H1 (cell line): ENCODE measurements around the gene KCNE3. TPM values are rescaled to one million over a fixed set of nuclear protein-coding genes. Genes with fewer than 3 reads are reported as not detected.

Experiments
- CTCF ChIA-PET: fragments of 300-600 bp; sonication (Branson Sonifier 250); formaldehyde crosslinking; loops from one replicate; lab custom pipeline; 2021; ENCODE audit not compliant: partially characterized antibody; lab: Charles Lee
- POLR2A ChIA-PET: fragments of 300-600 bp; sonication (Branson Sonifier 250); formaldehyde crosslinking; loops from one replicate; lab custom pipeline; 2021; ENCODE audit warnings: inconsistent platforms; ENCODE audit not compliant: partially characterized antibody; lab: Charles Lee
- DNase-seq, 2 experiments: peaks; one replicate each; pipeline versions ENCODE4 v3.0.0 to v3.0.0-alpha.2; 2010 to 2022; ENCODE audit warnings: low spot score in 2 of 2, low read depth in 1 of 2, mixed read lengths in 1 of 2
- FAIRE-seq: peaks from 2 replicates; lab custom pipeline; 2011; peaks lifted over from hg19 to GRCh38; lab: Jason Lieb, UNC
- H2AFZ ChIP-seq: 2 replicates; pipeline ENCODE4 v1.8.1; 2012; ENCODE audit warnings: low read length, inconsistent platforms
- H2AK5ac ChIP-seq: 2 replicates; pipeline ENCODE4 v1.6.1; 2013; ENCODE audit warnings: low read depth, low read length
- H2BK120ac ChIP-seq: replicated peaks from 2 replicates; pipeline ENCODE3; 2013; ENCODE audit warnings: low read depth, low read length, inconsistent platforms
- H2BK12ac ChIP-seq: 2 replicates; pipeline ENCODE4 v1.6.1; 2013; ENCODE audit warnings: low read depth, low read length
- H2BK15ac ChIP-seq: 2 replicates; pipeline ENCODE4 v1.6.1; 2013; ENCODE audit warnings: low read length
- H2BK20ac ChIP-seq: 2 replicates; pipeline ENCODE4 v1.6.1; 2013; ENCODE audit warnings: low read length
- H2BK5ac ChIP-seq: 2 replicates; pipeline ENCODE4 v1.6.1; 2013; ENCODE audit warnings: low read depth, low read length
- H3K14ac ChIP-seq: 2 replicates; pipeline ENCODE4 v1.6.1; 2013; ENCODE audit warnings: inconsistent platforms; ENCODE audit not compliant: insufficient read length
- H3K18ac ChIP-seq: 2 replicates; pipeline ENCODE4 v1.6.1; 2013; ENCODE audit warnings: low read length; ENCODE audit errors: extremely low read depth
- H3K23ac ChIP-seq: 2 replicates; pipeline ENCODE4 v1.6.1; 2013; ENCODE audit warnings: inconsistent platforms; ENCODE audit not compliant: insufficient read length
- H3K23me2 ChIP-seq: 2 replicates; pipeline ENCODE4 v1.6.1; 2013; ENCODE audit warnings: low read depth, low read length
- H3K27ac ChIP-seq: 2 replicates; pipeline ENCODE4 v1.6.1; 2011; ENCODE audit warnings: low read depth, low read length, inconsistent platforms
- H3K27me3 ChIP-seq, 4 experiments: replicated peaks in 1 of 4; 1 replicate in 1 of 4; 2 replicates in 3 of 4; pipeline versions ENCODE4 v1.6.1 to v1.8.1; 2011 to 2013; ENCODE audit warnings: low read length in 3 of 4, mild to moderate bottlenecking in 3 of 4, inconsistent platforms in 2 of 4, mixed read lengths in 2 of 4, moderate library complexity in 1 of 4; ENCODE audit not compliant: control insufficient read depth in 3 of 4, insufficient read depth in 3 of 4; ENCODE audit errors: extremely low read depth in 1 of 4
- H3K36me3 ChIP-seq, 4 experiments: 2 replicates each; pipeline versions ENCODE4 v1.6.1 to v1.8.1; 2011 to 2013; ENCODE audit warnings: mild to moderate bottlenecking in 4 of 4, low read length in 3 of 4, moderate library complexity in 2 of 4, control low read depth in 1 of 4, inconsistent platforms in 1 of 4; ENCODE audit not compliant: insufficient read depth in 4 of 4, control insufficient read depth in 2 of 4
- H3K4ac ChIP-seq: replicated peaks from 2 replicates; pipeline ENCODE3; 2013; ENCODE audit warnings: low read length, low read depth, mixed read lengths, inconsistent platforms; ENCODE audit not compliant: insufficient read length
- H3K4me1 ChIP-seq, 4 experiments: replicated peaks in 1 of 4; 1 replicate in 1 of 4; 2 replicates in 3 of 4; pipeline versions ENCODE4 v1.6.1 to v1.8.1; 2011 to 2013; ENCODE audit warnings: low read length in 3 of 4, inconsistent platforms in 2 of 4, mixed read lengths in 1 of 4; ENCODE audit not compliant: insufficient read depth in 4 of 4, control insufficient read depth in 3 of 4
- H3K4me2 ChIP-seq, 2 experiments: 2 replicates each; pipeline versions ENCODE4 v1.6.1 to v1.8.1; 2011 to 2013; ENCODE audit warnings: low read depth in 2 of 2, low read length in 2 of 2, control low read depth in 1 of 2, inconsistent platforms in 1 of 2, mild to moderate bottlenecking in 1 of 2; ENCODE audit not compliant: insufficient read depth in 1 of 2
- H3K4me3 ChIP-seq, 4 experiments: fragments of 200-600, 300-600 bp in 1 of 4; sonication (generic), shearing (Covaris generic), sonication (Bioruptor Twin) in 1 of 4; 2 replicates each; pipeline versions ENCODE4 v1.5.1 to v1.8.1; 2011 to 2016; ENCODE audit warnings: low read length in 4 of 4, low read depth in 3 of 4, control low read depth in 2 of 4, inconsistent platforms in 2 of 4, mild to moderate bottlenecking in 2 of 4, mixed read lengths in 1 of 4, moderate library complexity in 1 of 4; ENCODE audit not compliant: insufficient read depth in 2 of 4; ENCODE audit errors: extremely low read depth in 1 of 4
- H3K56ac ChIP-seq: replicated peaks from 2 replicates; pipeline ENCODE3; 2013; ENCODE audit warnings: low read depth, mild to moderate bottlenecking, mixed read lengths, low read length, inconsistent platforms; ENCODE audit not compliant: insufficient read length
- H3K79me1 ChIP-seq: 2 replicates; pipeline ENCODE4 v1.6.1; 2013; ENCODE audit warnings: low read depth, low read length, control low read depth
- H3K79me2 ChIP-seq, 2 experiments: 2 replicates each; pipeline versions ENCODE4 v1.6.1 to v1.8.1; 2012 to 2013; ENCODE audit warnings: low read length in 2 of 2, mild to moderate bottlenecking in 2 of 2, inconsistent platforms in 1 of 2; ENCODE audit not compliant: insufficient read depth in 2 of 2, control insufficient read depth in 1 of 2
- H3K9ac ChIP-seq, 4 experiments: replicated peaks in 1 of 4; 1 replicate in 1 of 4; 2 replicates in 3 of 4; pipeline versions ENCODE4 v1.6.1 to v1.8.1; 2011 to 2013; ENCODE audit warnings: low read depth in 3 of 4, low read length in 3 of 4, control low read depth in 2 of 4, mild to moderate bottlenecking in 2 of 4, moderate library complexity in 2 of 4, inconsistent platforms in 1 of 4; ENCODE audit errors: extremely low read depth in 1 of 4
- H3K9me3 ChIP-seq, 2 experiments: 2 replicates each; pipeline versions ENCODE4 v1.6.1 to v1.8.1; 2012 to 2013; ENCODE audit warnings: mild to moderate bottlenecking in 2 of 2, moderate library complexity in 2 of 2, control low read depth in 1 of 2, inconsistent platforms in 1 of 2, low read depth in 1 of 2, low read length in 1 of 2, mixed read lengths in 1 of 2; ENCODE audit not compliant: insufficient read depth in 2 of 2
- H4K20me1 ChIP-seq, 2 experiments: replicated peaks in 1 of 2; 2 replicates each; pipeline versions ENCODE3 to v1.8.1; 2011 to 2013; ENCODE audit warnings: inconsistent platforms in 2 of 2, low read length in 2 of 2, mild to moderate bottlenecking in 1 of 2; ENCODE audit not compliant: insufficient read depth in 2 of 2, control insufficient read depth in 1 of 2
- H4K5ac ChIP-seq: 2 replicates; pipeline ENCODE4 v1.6.1; 2013; ENCODE audit warnings: low read length, low read depth, mixed read lengths, inconsistent platforms; ENCODE audit not compliant: insufficient read length
- H4K8ac ChIP-seq: 2 replicates; pipeline ENCODE4 v1.8.0; 2013; ENCODE audit warnings: mild to moderate bottlenecking, moderate library complexity, low read length, inconsistent platforms; ENCODE audit not compliant: insufficient read depth; ENCODE audit errors: extremely low read depth
- H4K91ac ChIP-seq: replicated peaks from 2 replicates; pipeline ENCODE3; 2013; ENCODE audit warnings: low read length, mixed read lengths, inconsistent platforms; ENCODE audit not compliant: insufficient read length
- BRCA1 ChIP-seq: IDR thresholded peaks from 2 replicates; pipeline ENCODE4 v1.6.1; 2012; ENCODE audit warnings: low read depth, low read length, improper control_type of control experiment
- CEBPB ChIP-seq: IDR thresholded peaks from 2 replicates; pipeline ENCODE4 v1.6.1; 2012; ENCODE audit warnings: low read depth, low read length
- RBBP5 ChIP-seq: IDR thresholded peaks from 2 replicates; pipeline ENCODE4 v1.7.1; 2012; ENCODE audit warnings: low read depth, mild to moderate bottlenecking, inconsistent platforms, low read length, moderate library complexity, borderline replicate concordance
- WGBS, 2 experiments: shearing (Covaris generic) in 1 of 2; methylation state at CpG; one replicate each; pipeline versions ENCODE4 v1.1.6 to v1.1.7; 2013 to 2015; ENCODE audit warnings: low lambda C conversion rate in 2 of 2, mixed read lengths in 2 of 2, inconsistent platforms in 1 of 2, low coverage in 1 of 2, missing lambda C conversion rate in 1 of 2; ENCODE audit not compliant: insufficient replicate concordance in 2 of 2, insufficient coverage in 1 of 2, insufficient read length in 1 of 2; ENCODE audit errors: extremely low coverage in 1 of 2, missing lambda C conversion rate in 1 of 2; 5-methylcytosine and 5-hydroxymethylcytosine counted together
- polyA plus RNA-seq, 7 experiments: library from polyadenylated mRNA; depleted of rRNA in 3 of 7; stranded (reverse) in 5 of 7; unstranded in 2 of 7; fragments of >200 nt in 5 of 7; fragments of 200-250 nt in 2 of 7; gene quantifications; 1 replicate in 5 of 7; 2 replicates in 1 of 7; 4 replicates in 1 of 7; pipeline versions ENCODE4 v1.2.1 to v1.2.3, GENCODE V29; 2011 to 2013; ENCODE audit warnings: missing spikeins in 2 of 7, mixed read lengths in 2 of 7
- total RNA-seq: library from RNA; stranded (reverse); fragmentation: NEBNext Ultra II Directional; extraction: Animal tissue kit (Norgen Biotek cat#: 25700); gene quantifications from 2 replicates; pipeline ENCODE4 v1.2.1, GENCODE V29; 2021

KCNE3 gene
- total and polyA plus RNA-seq, 2 of the 8 experiments (the other 6 are each of a cell fraction or from before 2014, with no cell fraction given), result 1.9 to 3.5 TPM

DNA sequence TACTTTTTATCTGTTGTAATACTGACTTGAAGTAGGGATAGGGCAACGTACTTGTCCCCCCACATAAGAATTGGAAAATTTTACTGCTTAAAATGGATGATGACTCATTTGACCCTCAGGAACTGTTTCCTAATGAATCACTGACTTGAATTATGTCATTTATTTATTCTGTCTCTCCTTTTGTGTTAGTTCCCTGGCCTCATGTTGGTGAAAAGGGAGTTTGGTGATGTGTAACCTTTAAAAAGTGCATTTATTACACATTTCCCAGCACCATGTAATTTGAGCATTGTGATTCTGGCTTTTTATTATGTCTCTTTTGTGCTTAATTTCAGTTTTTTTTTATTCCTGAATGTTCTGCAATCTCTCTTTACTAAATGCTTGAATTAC is 48.8 kb downstream of the KCNE3 start:
- Histone ChIP-seq H4K5ac (no peak overlapping the region), H4K8ac (no peak overlapping the region), H3K4me1 (no peaks in the 10 kb centered on the region; a peak in 1 of 7 replicates), H3K23me2 (no peaks in the 10 kb centered on the region), H2BK15ac (no peak overlapping the region), H3K23ac (no peak overlapping the region), H4K91ac (no peak overlapping the region), H3K4me2 (no peak overlapping the region), H4K20me1 (no peaks in the 10 kb centered on the region), H3K14ac (no peak overlapping the region), H3K79me2 (no peaks in the 10 kb centered on the region), H2AFZ (no peak overlapping the region), H3K27me3 (peaks cover 0 to 1% (median 0%) of the 10 kb centered on the region in 4 experiments; a peak in 1 of 7 replicates), H2BK12ac (no peak overlapping the region), H2BK20ac (no peak overlapping the region), H3K36me3 (no peaks in the 10 kb centered on the region), H3K79me1 (no peaks in the 10 kb centered on the region), H3K4ac (no peak overlapping the region), H3K4me3 (no peak overlapping the region), H3K56ac (no peak overlapping the region), H3K9me3 (no peaks in the 10 kb centered on the region), H3K27ac (no peak overlapping the region), H3K9ac (no peak overlapping the region), H3K18ac (no peak overlapping the region), H2BK5ac (no peak overlapping the region), H2BK120ac (no peak overlapping the region), H2AK5ac (no peak overlapping the region)
- ChIA-PET CTCF (interaction anchor here (1.3 kb wide), 1 partner anchor 30 kb away, joined by 4 read pairs; no protein-coding TSS in a partner anchor), POLR2A (no interaction called here)
- FAIRE-seq (no peak), DNase-seq (no peak)
- TF ChIP-seq CEBPB (no peak), BRCA1 (no peak), RBBP5 (no peak)
- 87% methylated on average over 1 of the region's 1 CpG; no CpG with 5 or more reads in 1 of the 2 experiments for WGBS, 2 experiments
